HG02973 (cell line): ENCODE measurements around the gene PLA1A.
A peak's percentile ranks its signal among the peaks of the same experiment; 100 is the strongest.
"Not testable (repeated sequence)": the region's sequence is repeated elsewhere in the genome, so short reads cannot be mapped to it uniquely, and the experiment has no call there.

ENCODE experiments used
- ATAC-seq: cut with Tn5 transposase; IDR thresholded peaks from one replicate; pipeline ENCODE4 v1.9.1; 2021; ENCODE audit warnings: moderate library complexity; ENCODE audit not compliant: unreplicated experiment

The PLA1A gene, protein sequence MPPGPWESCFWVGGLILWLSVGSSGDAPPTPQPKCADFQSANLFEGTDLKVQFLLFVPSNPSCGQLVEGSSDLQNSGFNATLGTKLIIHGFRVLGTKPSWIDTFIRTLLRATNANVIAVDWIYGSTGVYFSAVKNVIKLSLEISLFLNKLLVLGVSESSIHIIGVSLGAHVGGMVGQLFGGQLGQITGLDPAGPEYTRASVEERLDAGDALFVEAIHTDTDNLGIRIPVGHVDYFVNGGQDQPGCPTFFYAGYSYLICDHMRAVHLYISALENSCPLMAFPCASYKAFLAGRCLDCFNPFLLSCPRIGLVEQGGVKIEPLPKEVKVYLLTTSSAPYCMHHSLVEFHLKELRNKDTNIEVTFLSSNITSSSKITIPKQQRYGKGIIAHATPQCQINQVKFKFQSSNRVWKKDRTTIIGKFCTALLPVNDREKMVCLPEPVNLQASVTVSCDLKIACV

DNA sequence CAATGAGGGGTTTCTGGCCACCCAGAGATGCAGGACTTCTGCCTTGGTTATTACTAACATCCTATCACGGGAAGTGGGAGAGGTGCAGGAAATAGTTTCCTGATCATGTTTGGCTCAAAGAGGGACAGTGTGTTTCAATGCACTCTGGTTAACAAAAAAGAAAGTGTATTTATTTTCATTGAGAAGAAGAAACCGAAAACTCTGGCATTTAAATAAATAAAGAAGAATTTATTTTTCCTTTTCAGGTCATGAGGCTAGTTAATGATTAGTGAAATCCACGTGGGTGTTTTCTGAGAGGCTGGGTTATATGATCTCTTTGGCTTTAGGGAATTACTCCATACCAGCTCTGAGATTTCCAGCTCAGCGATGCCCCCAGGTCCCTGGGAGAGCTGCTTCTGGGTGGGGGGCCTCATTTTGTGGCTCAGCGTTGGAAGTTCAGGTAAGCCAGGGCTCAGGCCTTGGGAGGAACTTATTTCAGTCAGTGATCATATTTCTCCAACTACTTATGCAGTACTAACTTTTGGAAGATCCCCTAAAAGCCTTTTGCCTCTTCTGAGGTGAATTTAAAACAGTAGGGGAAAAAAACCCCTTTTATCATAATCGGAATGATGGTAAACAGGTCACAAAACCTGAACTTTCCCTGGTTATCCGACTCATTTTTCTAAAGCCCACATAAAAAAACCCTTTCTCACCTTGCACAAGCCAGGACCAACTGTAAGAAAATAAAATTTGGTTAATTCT is at the start of gene PLA1A:
Gene PLA1A (plus strand): TSS at position 338 of the 741 bp plus-strand sequence. CDS start 29 bp downstream, at position 367.
- ATAC-seq, result no peak

DNA sequence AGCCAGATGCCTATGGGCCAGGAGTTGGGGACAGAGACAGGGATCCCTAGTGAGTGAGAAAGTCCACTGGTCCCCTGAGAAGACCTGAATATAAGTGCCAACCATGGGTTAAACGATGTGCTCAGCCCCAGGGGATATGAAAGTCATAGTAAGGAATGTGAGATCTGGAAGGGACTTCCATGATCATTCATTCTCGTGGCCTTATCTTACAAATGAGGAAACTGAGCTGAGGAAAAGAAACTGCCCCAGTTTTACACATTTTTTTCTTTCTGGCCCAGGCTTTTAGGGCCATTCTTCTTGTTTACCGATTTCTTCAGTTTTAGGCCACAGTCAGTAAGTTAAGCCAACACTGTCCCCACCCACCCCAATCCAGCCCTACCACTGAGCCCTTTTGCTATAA is 49.3 kb upstream of the PLA1A start:
- no peak for ATAC-seq

GRCh38 chr3:119550192-119550910 is 47.3 kb upstream of the PLA1A start:
- peak; percentile 34 for ATAC-seq

- ATAC-seq, result no peak
Observed at GRCh38 chr3:119551598-119551997, 46.1 kb upstream of the PLA1A start.

DNA sequence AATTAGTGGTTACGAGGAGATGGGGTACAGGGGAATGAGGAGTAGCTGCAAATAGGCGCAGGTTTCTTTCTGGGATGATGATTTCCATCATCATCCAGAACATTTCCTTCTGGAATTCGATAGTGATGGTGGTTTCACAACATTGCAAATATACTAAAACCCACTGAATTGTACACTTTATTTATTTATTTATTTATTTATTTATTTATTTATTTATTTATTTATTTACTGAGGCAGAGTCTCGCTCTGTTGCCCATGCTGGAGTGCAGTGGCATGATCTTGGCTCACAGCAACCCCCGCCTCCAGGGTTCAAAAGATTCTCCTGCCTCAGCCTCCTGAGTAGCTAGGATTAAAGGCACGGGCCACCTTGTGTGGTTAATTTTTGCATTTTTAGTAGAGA is 44.8 kb upstream of the PLA1A start:
- ATAC-seq, result not testable (repeated sequence)

GRCh38 chr3:119553823-119554415 is 43.8 kb upstream of the PLA1A start:
- ATAC-seq, result no peak

DNA sequence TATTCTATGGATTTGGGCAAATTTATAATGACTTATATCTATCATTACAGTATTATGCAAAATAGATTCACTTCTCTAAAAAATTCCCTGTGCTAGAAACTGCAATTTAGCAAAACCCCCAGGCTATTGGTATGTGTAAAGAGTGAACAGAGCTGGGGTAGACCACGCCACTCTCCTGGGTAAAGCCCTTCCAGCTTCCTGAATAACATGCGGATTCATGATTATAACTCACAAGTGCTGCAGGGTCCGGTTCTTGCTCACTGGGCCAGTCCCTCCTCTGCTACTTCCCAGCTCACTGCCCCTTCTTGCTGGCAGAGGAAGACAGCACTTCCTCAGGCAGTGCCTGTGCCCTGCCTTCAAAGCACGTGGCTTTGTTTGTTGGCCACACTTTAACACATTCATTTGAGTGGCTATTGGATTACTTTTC is 42.4 kb upstream of the PLA1A start:
- no peak for ATAC-seq

DNA sequence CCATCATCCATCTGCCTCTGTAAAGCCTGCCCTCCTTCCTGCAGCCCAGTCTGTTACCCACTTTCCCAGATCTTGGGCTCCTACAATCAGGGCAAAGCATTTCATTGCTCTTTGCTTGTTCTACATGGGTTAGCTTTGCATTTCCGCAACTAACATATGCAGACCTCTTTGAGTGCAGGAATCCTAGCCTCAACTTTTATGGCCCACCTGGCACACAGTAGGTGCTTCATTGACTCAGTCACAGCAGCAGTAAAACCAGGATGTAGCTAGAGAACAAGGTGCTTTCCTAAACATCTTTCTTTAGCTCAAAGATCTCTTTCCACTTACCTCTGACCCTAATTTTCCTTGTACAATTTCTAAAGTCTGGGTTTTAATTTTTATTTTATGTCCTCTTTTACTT is 41.8 kb upstream of the PLA1A start:
- no peak for ATAC-seq

- ATAC-seq, result no peak
Observed at GRCh38 chr3:119557192-119557876, 40.4 kb upstream of the PLA1A start.

DNA sequence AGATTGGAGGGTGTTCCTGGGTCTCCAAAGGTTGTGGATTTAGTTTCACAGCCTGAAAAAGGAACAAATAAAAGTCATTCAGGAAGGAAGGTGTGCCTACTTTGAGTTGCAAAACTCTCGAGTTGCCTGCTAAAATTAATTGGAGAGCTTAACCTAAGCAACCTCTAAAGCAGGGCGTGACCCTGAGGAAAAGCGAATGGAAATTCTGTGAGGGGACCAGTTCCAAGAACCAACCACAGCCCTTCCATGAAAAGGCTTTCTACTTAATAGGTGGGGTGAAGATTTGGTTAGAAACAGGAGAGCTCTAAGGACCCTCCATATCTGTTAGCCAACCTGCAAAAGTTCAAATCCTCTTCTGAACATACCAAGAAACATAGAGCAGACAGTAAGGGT is 39.8 kb upstream of the PLA1A start:
- ATAC-seq, result no peak

GRCh38 chr3:119558626-119559317 is 38.9 kb upstream of the PLA1A start:
- no peak for ATAC-seq

- peak; percentile 49 for ATAC-seq
Observed at GRCh38 chr3:119559441-119559963, 38.2 kb upstream of the PLA1A start, which contains the start of gene CD80. TSS of gene CD80 (minus strand) at chr3:119559614. CDS start at chr3:119557728, 1,886 bp downstream.

DNA sequence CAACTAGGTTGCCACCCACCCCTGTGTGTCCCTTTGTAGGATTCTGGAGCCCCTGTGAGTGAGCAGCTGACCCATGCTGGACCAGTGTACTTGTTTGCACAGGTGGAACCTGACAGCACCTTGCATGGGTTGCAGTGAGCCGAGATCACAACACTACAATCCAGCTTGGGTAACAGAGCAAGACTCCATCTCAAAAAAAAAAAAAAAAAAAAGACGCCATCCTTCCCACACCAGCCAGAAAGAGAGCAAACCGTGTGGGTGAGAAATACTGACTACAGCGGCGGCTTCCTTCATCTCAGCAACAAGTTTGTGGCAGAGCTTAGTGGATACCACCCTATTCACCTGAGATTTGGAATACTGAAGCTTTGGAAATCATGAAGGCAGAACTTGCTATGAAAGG is 37.5 kb upstream of the PLA1A start:
- no peak for ATAC-seq

- ATAC-seq, result peak; percentile 75
Observed at GRCh38 chr3:119562307-119562961, 35.3 kb upstream of the PLA1A start.

DNA sequence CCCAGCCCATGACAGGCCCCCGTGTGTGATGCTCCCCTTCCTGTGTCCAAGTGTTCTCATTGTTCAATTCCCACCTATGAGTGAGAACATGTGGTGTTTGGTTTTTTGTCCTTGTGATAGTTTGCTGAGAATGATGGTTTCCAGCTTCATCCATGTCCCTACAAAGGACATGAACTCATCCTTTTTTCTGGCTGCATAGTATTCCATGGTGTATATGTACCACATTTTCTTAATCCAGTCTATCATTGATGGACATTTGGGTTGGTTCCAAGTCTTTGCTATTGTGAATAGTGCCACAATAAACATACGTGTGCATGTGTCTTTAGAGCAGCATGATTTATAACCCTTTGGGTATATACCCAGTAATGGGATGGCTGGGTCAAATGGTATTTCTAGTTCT is 34.4 kb upstream of the PLA1A start:
- not testable (repeated sequence) for ATAC-seq

GRCh38 chr3:119569156-119569555 is 28.5 kb upstream of the PLA1A start:
- ATAC-seq, result no peak

DNA sequence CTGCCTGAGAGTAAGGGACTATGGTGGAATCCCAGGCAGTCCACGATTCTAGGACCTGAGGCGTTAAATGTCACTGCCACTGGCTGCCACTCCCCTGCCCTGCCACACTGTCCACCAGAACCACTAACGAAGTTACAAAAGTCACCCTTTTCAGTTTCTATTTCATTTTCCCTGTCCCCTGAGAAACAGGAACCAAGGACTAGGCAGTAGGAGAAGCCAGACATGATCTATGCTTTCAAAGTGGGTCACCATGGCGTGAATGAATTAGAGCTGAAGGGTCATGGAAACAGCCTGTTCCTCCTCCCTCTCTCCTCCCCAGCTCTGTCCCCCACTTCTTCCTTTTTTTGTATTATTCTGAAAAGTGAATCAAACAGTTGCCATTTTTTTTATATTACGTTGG is 27.5 kb upstream of the PLA1A start:
- peak; percentile 56 for ATAC-seq

DNA sequence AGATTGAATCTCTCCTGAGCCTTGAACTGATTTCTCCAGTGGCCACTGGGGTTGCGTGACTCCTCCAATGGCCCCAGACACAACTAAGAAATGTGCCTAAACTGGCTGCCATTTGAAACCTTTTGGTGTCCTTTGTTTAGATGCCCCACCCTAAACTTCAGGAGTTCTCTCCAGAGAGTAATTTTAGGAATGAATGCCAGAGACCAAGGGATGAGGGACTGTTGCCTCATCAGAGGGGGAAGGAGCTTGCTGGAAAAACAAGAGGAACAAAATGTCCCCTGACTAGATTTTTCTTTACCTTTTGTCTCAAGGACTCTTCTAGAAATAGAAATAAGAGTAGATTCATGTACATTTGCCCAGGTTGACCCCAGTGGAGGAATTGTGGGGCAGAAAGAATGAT is 26.5 kb upstream of the PLA1A start:
- ATAC-seq, result no peak

DNA sequence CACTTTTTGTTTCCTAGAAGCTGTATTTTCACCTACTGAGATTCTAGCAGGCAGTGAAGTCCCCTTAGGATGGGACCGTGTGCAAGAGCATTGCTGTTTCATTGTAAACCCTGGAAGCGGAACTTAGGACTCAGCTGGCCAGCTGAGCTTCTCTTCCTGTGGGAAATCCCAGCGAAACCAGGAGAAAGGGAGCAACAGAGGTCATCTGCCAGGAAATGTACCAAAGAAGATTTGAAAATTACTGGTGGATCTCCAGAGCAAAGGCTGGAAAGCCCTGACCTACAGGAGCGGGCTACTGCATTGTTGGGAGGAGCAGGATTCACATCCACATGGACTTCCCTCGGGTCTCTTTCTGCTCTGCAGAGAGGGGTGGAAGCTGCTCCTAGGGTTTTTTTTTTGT is 26.0 kb upstream of the PLA1A start:
- ATAC-seq, result no peak
